Skeletal muscle satellite cell (primary cell): ENCODE measurements around the gene ADGRF4. TPM values are rescaled to one million over a fixed set of nuclear protein-coding genes. Genes with fewer than 3 reads are reported as not detected.

Source experiments
- H3K27me3 ChIP-seq: 2 replicates; pipeline ENCODE4 v1.7.0; 2013; ENCODE audit warnings: low read length; ENCODE audit not compliant: control insufficient read depth, insufficient read depth
- H3K36me3 ChIP-seq: 2 replicates; pipeline ENCODE4 v1.7.0; 2013; ENCODE audit warnings: mild to moderate bottlenecking, control low read depth, low read length; ENCODE audit not compliant: insufficient read depth
- H3K4me1 ChIP-seq: 2 replicates; pipeline ENCODE4 v1.7.0; 2013; ENCODE audit warnings: low read length; ENCODE audit not compliant: control insufficient read depth, insufficient read depth
- H3K4me2 ChIP-seq: 2 replicates; pipeline ENCODE4 v1.7.0; 2013; ENCODE audit warnings: mild to moderate bottlenecking, low read length
- H3K4me3 ChIP-seq: 2 replicates; pipeline ENCODE4 v1.7.0; 2013; ENCODE audit warnings: low read length
- H3K9ac ChIP-seq: 2 replicates; pipeline ENCODE4 v1.7.0; 2013; ENCODE audit warnings: mild to moderate bottlenecking, low read depth, low read length, moderate library complexity
- H3K9me3 ChIP-seq: replicated peaks from 2 replicates; pipeline ENCODE4 v1.7.0; 2013; ENCODE audit warnings: mild to moderate bottlenecking, control low read depth, low read length
- total RNA-seq: library from RNA; depleted of rRNA; stranded (reverse); fragments of >200 nt; gene quantifications from 2 replicates; pipeline ENCODE4 v1.2.3, GENCODE V29; 2012; rRNA removed

ADGRF4 gene, protein sequence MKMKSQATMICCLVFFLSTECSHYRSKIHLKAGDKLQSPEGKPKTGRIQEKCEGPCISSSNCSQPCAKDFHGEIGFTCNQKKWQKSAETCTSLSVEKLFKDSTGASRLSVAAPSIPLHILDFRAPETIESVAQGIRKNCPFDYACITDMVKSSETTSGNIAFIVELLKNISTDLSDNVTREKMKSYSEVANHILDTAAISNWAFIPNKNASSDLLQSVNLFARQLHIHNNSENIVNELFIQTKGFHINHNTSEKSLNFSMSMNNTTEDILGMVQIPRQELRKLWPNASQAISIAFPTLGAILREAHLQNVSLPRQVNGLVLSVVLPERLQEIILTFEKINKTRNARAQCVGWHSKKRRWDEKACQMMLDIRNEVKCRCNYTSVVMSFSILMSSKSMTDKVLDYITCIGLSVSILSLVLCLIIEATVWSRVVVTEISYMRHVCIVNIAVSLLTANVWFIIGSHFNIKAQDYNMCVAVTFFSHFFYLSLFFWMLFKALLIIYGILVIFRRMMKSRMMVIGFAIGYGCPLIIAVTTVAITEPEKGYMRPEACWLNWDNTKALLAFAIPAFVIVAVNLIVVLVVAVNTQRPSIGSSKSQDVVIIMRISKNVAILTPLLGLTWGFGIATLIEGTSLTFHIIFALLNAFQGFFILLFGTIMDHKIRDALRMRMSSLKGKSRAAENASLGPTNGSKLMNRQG
- 0.22 and 0.25 TPM in 2 replicates for total RNA-seq

DNA sequence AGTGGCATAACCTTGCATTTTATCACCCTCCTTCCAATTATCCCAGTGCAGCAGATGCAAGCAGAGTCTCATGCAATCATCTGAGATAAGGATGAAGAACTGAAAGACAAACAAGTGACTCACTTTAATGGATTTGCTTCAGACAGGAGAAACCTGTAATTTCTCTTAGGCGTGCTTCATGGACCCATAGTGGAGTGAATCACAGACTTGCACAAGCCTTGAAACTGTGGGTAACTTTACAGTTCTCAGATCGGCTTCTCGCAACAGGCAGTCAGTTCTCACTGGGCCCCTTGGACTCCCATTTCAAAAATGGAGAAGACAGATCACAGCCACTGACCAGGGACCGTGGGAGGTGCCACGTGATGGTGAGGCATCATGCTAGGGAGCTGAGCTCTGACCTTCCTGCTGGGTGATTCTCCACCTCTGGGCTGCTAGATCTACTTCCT lies at the start of gene ADGRF4:
ADGRF4 (plus strand) TSS at position 239 of the 446 bp plus-strand sequence. CDS start 8,666 bp downstream, outside the sequence.
- Histone ChIP-seq H3K4me3 (no peak within 1 kb of the TSS), H3K4me1 (no peaks in the 10 kb centered on the region), H3K27me3 (no peaks in the 10 kb centered on the region), H3K9me3 (no peaks in the 10 kb centered on the region), H3K4me2 (no peak within 1 kb of the TSS), H3K9ac (no peak within 1 kb of the TSS), H3K36me3 (no peaks in the 10 kb centered on the region)

DNA sequence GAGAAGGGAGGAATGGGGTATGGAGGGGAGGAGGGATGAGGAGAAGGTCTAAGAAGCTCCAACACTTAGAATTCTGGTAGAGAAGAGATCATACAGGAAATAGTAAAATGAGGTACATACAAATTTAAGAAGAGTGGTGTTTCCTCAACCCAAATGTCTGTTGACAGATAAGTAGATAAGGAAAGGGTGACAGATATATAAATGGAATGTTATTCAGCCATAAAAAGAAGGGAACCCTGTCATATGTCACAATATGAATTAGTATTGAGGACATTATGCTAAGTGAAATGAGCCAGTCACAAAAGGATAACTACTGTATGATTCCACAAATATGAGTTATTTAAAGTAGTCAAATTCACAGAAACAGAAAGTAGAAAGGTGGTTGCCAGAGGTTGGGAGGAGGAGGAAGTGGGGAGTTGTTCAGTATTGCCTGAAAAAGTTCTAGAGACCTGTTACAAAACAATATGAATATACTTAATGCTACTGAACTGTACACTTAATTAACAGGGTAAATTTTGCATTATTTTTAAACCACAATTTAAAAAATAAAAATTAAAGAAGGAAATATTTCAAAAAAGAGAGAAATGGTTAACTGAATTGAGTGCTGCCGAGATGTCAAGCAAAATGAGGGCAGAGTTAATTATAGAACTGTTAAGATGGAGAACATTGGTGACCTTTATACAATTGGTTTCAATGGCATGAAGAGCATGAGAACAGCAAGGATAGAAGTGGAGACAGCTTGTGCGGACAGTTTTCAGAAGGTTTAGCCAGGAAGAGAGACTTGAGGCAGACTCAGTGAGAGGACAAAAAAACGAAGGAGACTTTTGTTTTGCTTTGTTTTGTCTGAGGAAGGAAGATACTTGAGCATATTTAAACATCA lies 47.6 kb upstream of the ADGRF4 start:
- Histone ChIP-seq H3K4me2 (peak overlapping the region; percentile 56), H3K4me3 (no peak overlapping the region), H3K36me3 (no peaks in the 10 kb centered on the region), H3K4me1 (peaks cover 8% of the 10 kb centered on the region), H3K27me3 (no peaks in the 10 kb centered on the region), H3K9me3 (no peaks in the 10 kb centered on the region), H3K9ac (no peak overlapping the region)

DNA sequence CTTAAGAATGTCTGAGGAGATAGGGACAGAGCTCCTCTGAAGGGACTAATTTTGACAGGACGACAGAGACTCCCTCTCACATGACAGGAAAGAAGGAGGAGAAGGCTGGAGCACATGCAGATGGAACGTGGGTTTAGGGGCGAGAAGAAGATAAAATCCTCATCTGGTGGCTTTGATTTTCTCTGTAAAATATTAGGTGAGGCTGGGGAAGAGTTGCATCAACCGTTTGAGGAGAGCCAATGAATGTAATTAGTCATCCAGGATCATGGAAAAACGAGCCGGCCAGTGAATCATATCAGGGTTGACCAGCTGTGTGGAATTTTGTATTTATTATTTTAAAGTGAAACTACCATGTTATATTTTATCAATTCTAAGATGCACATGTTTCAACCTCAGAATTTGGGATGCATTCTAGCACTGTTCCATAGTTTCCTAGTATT lies 46.9 kb upstream of the ADGRF4 start:
- Histone ChIP-seq H3K36me3 (no peaks in the 10 kb centered on the region), H3K27me3 (no peaks in the 10 kb centered on the region), H3K4me3 (no peak overlapping the region), H3K9me3 (no peaks in the 10 kb centered on the region), H3K4me2 (peak overlapping the region; percentile 56), H3K9ac (no peak overlapping the region), H3K4me1 (peaks cover 8% of the 10 kb centered on the region)

GRCh38 chr6:47653706-47654105 lies 44.7 kb upstream of the ADGRF4 start:
- no peaks in the 10 kb centered on the region for H3K36me3 ChIP-seq

GRCh38 chr6:47654255-47654654 lies 44.1 kb upstream of the ADGRF4 start:
- Histone ChIP-seq H3K9me3 (no peaks in the 10 kb centered on the region), H3K27me3 (no peaks in the 10 kb centered on the region), H3K4me3 (no peak overlapping the region), H3K9ac (no peak overlapping the region), H3K36me3 (no peaks in the 10 kb centered on the region), H3K4me1 (peaks cover 8% of the 10 kb centered on the region), H3K4me2 (no peak overlapping the region)

More at GRCh38 chr6:47653706-47654105, 44.7 kb upstream of the ADGRF4 start:
- Histone ChIP-seq H3K9me3 (no peaks in the 10 kb centered on the region), H3K9ac (no peak overlapping the region), H3K4me2 (no peak overlapping the region), H3K4me3 (no peak overlapping the region), H3K27me3 (no peaks in the 10 kb centered on the region), H3K4me1 (peaks cover 8% of the 10 kb centered on the region)

GRCh38 chr6:47655719-47656595 lies 42.4 kb upstream of the ADGRF4 start:
- Histone ChIP-seq H3K4me3 (no peak overlapping the region), H3K36me3 (no peaks in the 10 kb centered on the region), H3K9me3 (no peaks in the 10 kb centered on the region), H3K9ac (no peak overlapping the region), H3K4me1 (peaks cover 8% of the 10 kb centered on the region), H3K27me3 (no peaks in the 10 kb centered on the region), H3K4me2 (no peak overlapping the region)

DNA sequence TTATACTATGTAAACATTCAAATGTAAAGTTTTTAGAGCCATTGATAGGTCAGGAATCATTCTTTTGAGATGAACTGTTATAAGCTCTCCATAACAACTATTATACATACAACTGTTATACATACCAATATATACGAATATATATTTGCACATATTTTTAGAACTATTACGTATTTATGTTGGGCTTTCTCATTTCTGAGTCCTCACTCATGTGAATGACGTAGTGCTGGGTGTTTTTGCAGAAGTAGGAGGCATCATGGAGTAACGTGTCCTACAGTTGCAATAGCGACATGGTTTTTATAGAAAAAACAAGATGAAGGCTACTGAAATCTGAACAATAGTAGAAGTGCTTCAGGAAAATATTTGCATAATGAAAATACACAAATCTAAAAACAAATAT lies 36.4 kb upstream of the ADGRF4 start:
- Histone ChIP-seq H3K36me3 (no peaks in the 10 kb centered on the region), H3K27me3 (peaks cover 5% of the 10 kb centered on the region), H3K4me2 (no peak overlapping the region), H3K4me1 (no peaks in the 10 kb centered on the region), H3K9ac (no peak overlapping the region), H3K9me3 (no peaks in the 10 kb centered on the region), H3K4me3 (no peak overlapping the region)

DNA sequence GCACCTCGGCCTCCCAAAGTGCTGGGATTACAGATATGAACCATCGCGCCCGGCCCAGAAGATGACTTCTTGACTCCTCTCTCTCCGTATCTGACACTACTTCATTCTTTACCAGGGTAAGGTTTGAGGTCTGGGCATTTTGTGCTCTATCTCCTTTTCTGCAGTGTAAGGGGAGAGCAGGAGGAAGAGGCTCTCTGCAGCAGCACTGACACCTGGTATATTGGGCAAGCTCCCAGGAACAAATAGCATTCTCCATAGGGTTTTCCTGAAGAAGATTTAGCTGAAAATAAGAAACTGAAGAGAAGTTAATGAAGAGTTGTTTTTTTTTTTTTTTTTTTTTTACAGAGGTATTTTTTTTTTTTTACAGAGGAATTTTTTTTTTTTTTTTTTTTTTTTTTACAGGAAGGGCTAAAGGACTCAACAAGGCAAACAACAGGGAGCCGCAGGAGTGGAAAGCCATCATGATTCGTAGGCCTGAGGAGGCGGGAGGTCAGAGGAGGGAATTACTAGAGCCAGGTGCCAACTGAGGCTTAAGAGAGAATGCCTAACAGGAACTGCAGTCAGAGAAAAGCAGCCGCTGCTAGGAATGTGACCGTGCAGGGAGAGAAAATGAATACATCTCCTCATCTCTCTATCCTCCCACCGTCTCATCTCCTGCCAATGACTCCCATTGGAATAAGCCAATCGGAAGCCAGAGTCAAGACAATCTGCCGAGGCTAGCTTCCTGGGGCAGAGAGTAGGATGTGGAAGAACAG lies 34.7 kb upstream of the ADGRF4 start:
- H3K4me3 ChIP-seq, result no peak overlapping the region
- no peak overlapping the region for H3K4me2 ChIP-seq
- H3K9me3 ChIP-seq, result no peaks in the 10 kb centered on the region
- H3K27me3 ChIP-seq, result peaks cover 9% of the 10 kb centered on the region
- H3K9ac ChIP-seq, result no peak overlapping the region
- H3K4me1 ChIP-seq, result no peaks in the 10 kb centered on the region
- no peaks in the 10 kb centered on the region for H3K36me3 ChIP-seq

DNA sequence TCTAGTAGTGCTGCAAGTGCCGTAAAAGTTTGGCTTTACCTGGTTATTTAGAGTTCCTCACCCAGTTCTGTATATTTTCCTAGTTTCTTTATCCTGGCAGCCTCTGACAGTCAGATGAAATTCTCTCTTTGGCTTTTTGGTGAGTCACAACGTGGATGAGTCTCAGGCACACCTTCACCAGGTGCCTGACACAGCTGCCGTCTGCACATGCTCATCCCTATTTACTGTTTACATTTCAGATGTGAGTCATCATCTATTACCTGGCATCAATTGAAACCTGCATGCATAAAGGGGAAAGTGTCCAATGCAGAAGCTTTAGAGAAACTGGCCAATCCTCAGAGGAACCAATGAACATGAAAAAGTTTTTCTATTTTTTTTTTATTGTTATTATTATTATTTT lies 33.3 kb upstream of the ADGRF4 start:
- Histone ChIP-seq H3K4me3 (no peak overlapping the region), H3K9ac (no peak overlapping the region), H3K27me3 (peaks cover 9% of the 10 kb centered on the region), H3K36me3 (no peaks in the 10 kb centered on the region), H3K9me3 (no peaks in the 10 kb centered on the region), H3K4me1 (no peaks in the 10 kb centered on the region), H3K4me2 (no peak overlapping the region)
